Measurements from ENCODE around the gene LRRC32.

DNA sequence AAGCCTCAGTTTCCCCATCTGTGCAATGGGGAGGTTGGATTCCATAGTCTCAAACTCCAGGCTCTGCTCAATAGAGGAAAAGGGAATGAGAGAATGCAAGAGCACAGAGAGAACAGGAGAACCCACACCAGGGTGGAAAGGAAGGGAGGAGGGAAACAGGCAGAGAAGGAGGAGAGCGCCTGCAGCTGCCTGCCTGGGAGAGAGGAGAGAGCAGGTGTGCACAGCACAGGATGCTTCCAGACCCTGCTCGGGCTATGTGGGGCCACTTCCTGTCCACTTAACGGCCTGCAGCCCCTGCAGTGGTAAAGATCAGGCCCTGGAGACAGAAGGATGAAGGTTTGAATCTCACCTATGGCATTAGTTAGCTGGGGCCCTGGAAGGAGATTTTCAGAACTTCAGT, 12.3 kb downstream of the LRRC32 start:
- TF ChIP-seq YBX1 (IDR thresholded peaks at IDR 0.05) (no peak), CBFB (IDR thresholded peaks at IDR 0.05; ENCODE audit: low read depth) (no peak), SMARCA5 (IDR thresholded peaks at IDR 0.05) (no peak)
